ENCODE measurements around the gene TRIL. TPM values are rescaled to one million over a fixed set of nuclear protein-coding genes. Genes with fewer than 3 reads are reported as not detected.

The TRIL gene
- total RNA-seq, 1 experiment from 2014 or later, result not detected

DNA sequence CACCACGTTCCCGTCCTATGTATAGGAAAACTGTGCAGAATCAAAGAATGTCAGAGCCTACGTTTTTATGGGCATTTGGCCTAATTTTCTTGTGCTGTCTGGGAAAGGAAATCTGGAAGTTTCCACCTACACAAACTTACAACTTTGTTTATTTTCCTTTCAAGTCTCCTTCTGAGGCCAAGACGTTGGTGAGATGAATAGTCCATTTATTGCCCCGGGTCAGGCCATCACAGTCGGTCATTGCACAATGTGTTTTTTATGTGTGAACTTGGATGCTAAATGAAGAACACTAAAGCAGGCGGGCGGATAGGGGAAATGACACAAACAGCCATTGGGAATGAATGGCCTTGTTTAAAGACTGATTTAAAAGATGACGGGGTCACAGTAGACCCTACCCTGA, 38.6 kb downstream of the TRIL start:
- no peaks in the 10 kb centered on the region for H3K27me3 ChIP-seq (ENCODE audit: insufficient read depth, low read depth)
- no peaks in the 10 kb centered on the region for H3F3A ChIP-seq (ENCODE audit: insufficient read depth, low read depth)
- no peak overlapping the region for H3K27ac ChIP-seq
- H3K36me3 ChIP-seq (ENCODE audit: low read depth), result no peaks in the 10 kb centered on the region
- no peak for DNase-seq
- no peak overlapping the region for H3K4me3 ChIP-seq
- intact Hi-C loops (cut with micrococcal nuclease; ENCODE audit: unreplicated experiment), result no loop called here
- H2AFZ ChIP-seq, result no peak overlapping the region
- CTCF ChIA-PET, result no interaction called here
- no peaks in the 10 kb centered on the region for H3K9me3 ChIP-seq (ENCODE audit: insufficient read depth, low read depth)
- POLR2A ChIA-PET (ENCODE audit: unreplicated experiment), result interaction anchor here (0.6 kb wide), 1 partner anchor 18 kb away, joined by 3 read pairs; no protein-coding TSS in a partner anchor
- no peaks in the 10 kb centered on the region for H3K9me2 ChIP-seq (ENCODE audit: insufficient read depth)
- no peaks in the 10 kb centered on the region for H4K20me1 ChIP-seq (ENCODE audit: insufficient read depth)
- no peak overlapping the region for H3K4me2 ChIP-seq
- BruUV-seq (replicated peaks), result no TSS peak
- no peak for TF ChIP-seq EZH2 (IDR thresholded peaks at IDR 0.05; ENCODE audit: low read depth)
- TF ChIP-seq, protein P1, sequence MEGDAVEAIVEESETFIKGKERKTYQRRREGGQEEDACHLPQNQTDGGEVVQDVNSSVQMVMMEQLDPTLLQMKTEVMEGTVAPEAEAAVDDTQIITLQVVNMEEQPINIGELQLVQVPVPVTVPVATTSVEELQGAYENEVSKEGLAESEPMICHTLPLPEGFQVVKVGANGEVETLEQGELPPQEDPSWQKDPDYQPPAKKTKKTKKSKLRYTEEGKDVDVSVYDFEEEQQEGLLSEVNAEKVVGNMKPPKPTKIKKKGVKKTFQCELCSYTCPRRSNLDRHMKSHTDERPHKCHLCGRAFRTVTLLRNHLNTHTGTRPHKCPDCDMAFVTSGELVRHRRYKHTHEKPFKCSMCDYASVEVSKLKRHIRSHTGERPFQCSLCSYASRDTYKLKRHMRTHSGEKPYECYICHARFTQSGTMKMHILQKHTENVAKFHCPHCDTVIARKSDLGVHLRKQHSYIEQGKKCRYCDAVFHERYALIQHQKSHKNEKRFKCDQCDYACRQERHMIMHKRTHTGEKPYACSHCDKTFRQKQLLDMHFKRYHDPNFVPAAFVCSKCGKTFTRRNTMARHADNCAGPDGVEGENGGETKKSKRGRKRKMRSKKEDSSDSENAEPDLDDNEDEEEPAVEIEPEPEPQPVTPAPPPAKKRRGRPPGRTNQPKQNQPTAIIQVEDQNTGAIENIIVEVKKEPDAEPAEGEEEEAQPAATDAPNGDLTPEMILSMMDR (conservative IDR thresholded peaks at IDR 0.05), result no peak
- H3K4me1 ChIP-seq (replicated peaks; ENCODE audit: insufficient read depth), result peaks cover 6% of the 10 kb centered on the region; the same call in 1 of the 2 replicates
- H3K79me2 ChIP-seq (ENCODE audit: low read depth), result no peaks in the 10 kb centered on the region

- intact Hi-C loops (cut with micrococcal nuclease; ENCODE audit: unreplicated experiment), result no loop called here
- H4K20me1 ChIP-seq (ENCODE audit: insufficient read depth), result no peaks in the 10 kb centered on the region
- POLR2A ChIA-PET (ENCODE audit: unreplicated experiment), result no interaction called here
Observed at GRCh38 chr7:28908775-28909174, 49.4 kb downstream of the TRIL start.

GRCh38 chr7:28905464-28905863, 52.7 kb downstream of the TRIL start:
- no peak overlapping the region for H2AFZ ChIP-seq
- H3F3A ChIP-seq (ENCODE audit: insufficient read depth, low read depth), result no peaks in the 10 kb centered on the region
- POLR2A ChIA-PET (ENCODE audit: unreplicated experiment), result no interaction called here
- H3K4me3 ChIP-seq, result no peak overlapping the region
- H3K27ac ChIP-seq, result no peak overlapping the region
- DNase-seq, result no peak
- H3K36me3 ChIP-seq (ENCODE audit: low read depth), result no peaks in the 10 kb centered on the region
- intact Hi-C loops (cut with micrococcal nuclease; ENCODE audit: unreplicated experiment), result no loop called here
- no peak overlapping the region for H3K4me2 ChIP-seq
- H3K9me2 ChIP-seq (ENCODE audit: insufficient read depth), result no peaks in the 10 kb centered on the region
- CTCF ChIA-PET, result no interaction called here
- BruUV-seq (replicated peaks), result no TSS peak
- H3K4me1 ChIP-seq (replicated peaks; ENCODE audit: insufficient read depth), result no peaks in the 10 kb centered on the region
- no peaks in the 10 kb centered on the region for H4K20me1 ChIP-seq (ENCODE audit: insufficient read depth)
- H3K27me3 ChIP-seq (ENCODE audit: insufficient read depth, low read depth), result no peaks in the 10 kb centered on the region
- H3K79me2 ChIP-seq (ENCODE audit: low read depth), result no peaks in the 10 kb centered on the region
- H3K9me3 ChIP-seq (ENCODE audit: insufficient read depth, low read depth), result no peaks in the 10 kb centered on the region
- TF ChIP-seq, protein P1 (conservative IDR thresholded peaks at IDR 0.05), result no peak
- no peak for TF ChIP-seq EZH2 (IDR thresholded peaks at IDR 0.05; ENCODE audit: low read depth)

More at GRCh38 chr7:28908775-28909174, 49.4 kb downstream of the TRIL start:
- Histone ChIP-seq H3K4me1 (replicated peaks; ENCODE audit: insufficient read depth) (no peaks in the 10 kb centered on the region), H3K27me3 (ENCODE audit: insufficient read depth, low read depth) (no peaks in the 10 kb centered on the region), H3K9me2 (ENCODE audit: insufficient read depth) (no peaks in the 10 kb centered on the region), H3K4me3 (no peak overlapping the region), H2AFZ (no peak overlapping the region), H3K27ac (no peak overlapping the region), H3K36me3 (ENCODE audit: low read depth) (no peaks in the 10 kb centered on the region), H3K4me2 (no peak overlapping the region), H3F3A (ENCODE audit: insufficient read depth, low read depth) (no peaks in the 10 kb centered on the region), H3K9me3 (ENCODE audit: insufficient read depth, low read depth) (peaks cover 6% of the 10 kb centered on the region; the same call in 1 of the 2 replicates), H3K79me2 (ENCODE audit: low read depth) (no peaks in the 10 kb centered on the region)
- TF ChIP-seq, protein P1 (conservative IDR thresholded peaks at IDR 0.05), result no peak
- TF ChIP-seq EZH2 (IDR thresholded peaks at IDR 0.05; ENCODE audit: low read depth), result no peak
- no peak for DNase-seq
- BruUV-seq (replicated peaks), result no TSS peak
- CTCF ChIA-PET, result no interaction called here
